Chondrocyte (in vitro differentiated cells): Measurements from ENCODE around the gene SLC39A11. TPM values are rescaled to one million over a fixed set of nuclear protein-coding genes. Genes with fewer than 3 reads are reported as not detected.
"Not testable (repeated sequence)": the region's sequence is repeated elsewhere in the genome, so short reads cannot be mapped to it uniquely, and the experiment has no call there.

Source experiments
- DNase-seq: peaks from one replicate; pipeline ENCODE4 v3.0.0; 2021; ENCODE audit warnings: mixed read lengths, low spot score
- H3K27ac Mint-ChIP-seq: one replicate; pipeline ENCODE4 v1.8.0; 2021; ENCODE audit warnings: mild to moderate bottlenecking, moderate library complexity, mixed read lengths; ENCODE audit not compliant: unreplicated experiment
- H3K27me3 Mint-ChIP-seq: 2 replicates; pipeline ENCODE4 v1.8.0; 2021; ENCODE audit warnings: low read depth, mixed read lengths
- H3K36me3 Mint-ChIP-seq: 2 replicates; pipeline ENCODE4 v1.8.0; 2021; ENCODE audit warnings: low read depth, mixed read lengths
- H3K4me1 Mint-ChIP-seq: 2 replicates; pipeline ENCODE4 v1.8.0; 2021; ENCODE audit warnings: low read depth, mild to moderate bottlenecking, mixed read lengths
- H3K4me3 Mint-ChIP-seq: one replicate; pipeline ENCODE4 v1.8.0; 2021; ENCODE audit warnings: mild to moderate bottlenecking, moderate library complexity, mixed read lengths; ENCODE audit not compliant: unreplicated experiment
- H3K9me3 Mint-ChIP-seq: 2 replicates; pipeline ENCODE4 v1.8.0; 2021; ENCODE audit warnings: low read depth, mixed read lengths
- CTCF ChIP-seq: fragments of 200-600 bp; sonication (generic); IDR thresholded peaks from 2 replicates; pipeline ENCODE4 v1.5.0; 2021; ENCODE audit warnings: antibody characterized with exemption, mild to moderate bottlenecking, moderate library complexity
- total RNA-seq: library from RNA; stranded (reverse); gene quantifications from 3 replicates; pipeline ENCODE4 v1.2.1, GENCODE V29; 2021

Gene SLC39A11
- total RNA-seq, 1 donor from 2014 or later: 25.3 TPM

GRCh38 chr17:72903522-72903921 is 189.0 kb downstream of the SLC39A11 start:
- no peaks in the 10 kb centered on the region for H3K36me3 Mint-ChIP-seq
- TF ChIP-seq CTCF: no peak
- peaks cover 10% of the 10 kb centered on the region for H3K4me1 Mint-ChIP-seq

GRCh38 chr17:72901657-72902056 is 190.8 kb downstream of the SLC39A11 start:
- Mint-ChIP-seq H3K4me1 (peaks cover under 1% of the 10 kb centered on the region), H3K27me3 (no peaks in the 10 kb centered on the region), H3K4me3 (no peak overlapping the region), H3K36me3 (peaks cover 8% of the 10 kb centered on the region), H3K9me3 (peaks cover 3% of the 10 kb centered on the region), H3K27ac (no peak overlapping the region)
- no peak for TF ChIP-seq CTCF
- DNase-seq: no peak

More at GRCh38 chr17:72903522-72903921, 189.0 kb downstream of the SLC39A11 start:
- Mint-ChIP-seq H3K9me3 (peaks cover 3% of the 10 kb centered on the region), H3K4me3 (no peak overlapping the region), H3K27ac (peak overlapping the region; percentile 23), H3K27me3 (no peaks in the 10 kb centered on the region)
- DNase-seq: no peak

GRCh38 chr17:72901083-72901482 is 191.4 kb downstream of the SLC39A11 start:
- Mint-ChIP-seq H3K9me3 (peaks cover 3% of the 10 kb centered on the region), H3K4me1 (no peaks in the 10 kb centered on the region), H3K27me3 (no peaks in the 10 kb centered on the region), H3K27ac (no peak overlapping the region), H3K4me3 (no peak overlapping the region), H3K36me3 (peaks cover 8% of the 10 kb centered on the region)
- no peak for TF ChIP-seq CTCF
- no peak for DNase-seq

- Mint-ChIP-seq H3K27ac (no peak overlapping the region), H3K4me1 (no peaks in the 10 kb centered on the region), H3K36me3 (peaks cover 8% of the 10 kb centered on the region), H3K9me3 (peaks cover 3% of the 10 kb centered on the region), H3K27me3 (no peaks in the 10 kb centered on the region), H3K4me3 (no peak overlapping the region)
- DNase-seq: no peak
- TF ChIP-seq CTCF: no peak
These were observed 191.9 kb downstream of the SLC39A11 start for GRCh38 chr17:72900654-72900971.

GRCh38 chr17:72898725-72899124 is 193.8 kb downstream of the SLC39A11 start:
- TF ChIP-seq CTCF: no peak
- no peak for DNase-seq

GRCh38 chr17:72896288-72896687 is 196.2 kb downstream of the SLC39A11 start:
- H3K36me3 Mint-ChIP-seq, H3K9me3 Mint-ChIP-seq, H3K27ac Mint-ChIP-seq, H3K4me1 Mint-ChIP-seq, H3K27me3 Mint-ChIP-seq, H3K4me3 Mint-ChIP-seq, DNase-seq: not testable (repeated sequence)

More at GRCh38 chr17:72898725-72899124, 193.8 kb downstream of the SLC39A11 start:
- Mint-ChIP-seq H3K4me1 (no peaks in the 10 kb centered on the region), H3K27me3 (no peaks in the 10 kb centered on the region), H3K27ac (no peak overlapping the region), H3K4me3 (no peak overlapping the region), H3K36me3 (peaks cover 10% of the 10 kb centered on the region), H3K9me3 (peaks cover 3% of the 10 kb centered on the region)
